CD4-positive, alpha-beta T cell (primary cell): Measurements from ENCODE around the gene OR5D13. TPM values are rescaled to one million over a fixed set of nuclear protein-coding genes. Genes with fewer than 3 reads are reported as not detected.

ENCODE experiments used
- ATAC-seq: fragments of 200-7000 bp; cut with Tn5 transposase; one replicate; pipeline ENCODE4 v1.10.0; 2022; ENCODE audit warnings: mild to moderate bottlenecking; ENCODE audit not compliant: poor library complexity
- CTCF ChIA-PET: fragments of 350-600 bp; sonication (Branson Sonifier 250); formaldehyde crosslinking; loops from one replicate; lab custom pipeline; 2021; ENCODE audit warnings: antibody characterized with exemption, inconsistent platforms; lab: Charles Lee
- POLR2A ChIA-PET: fragments of 350-600 bp; sonication (Branson Sonifier 250); formaldehyde crosslinking; loops from one replicate; lab custom pipeline; 2021; ENCODE audit warnings: antibody characterized with exemption, inconsistent platforms; lab: Charles Lee
- DNase-seq, 14 experiments: peaks; one replicate each; pipeline ENCODE4 v3.0.0-alpha.2; 2013 to 2020; ENCODE audit warnings: mixed read lengths in 2 of 14
- H3K27ac ChIP-seq, 2 donors: one replicate each; pipeline versions ENCODE4 v1.5.1 to v1.7.0; 2013; ENCODE audit warnings: low read length in 2 of 2, low read depth in 1 of 2, mild to moderate bottlenecking in 1 of 2
- H3K27me3 ChIP-seq, 2 experiments: 1 replicate in 1 of 2; 2 replicates in 1 of 2; pipeline versions ENCODE4 v1.6.1 to v1.7.0; 2013; ENCODE audit warnings: low read length in 2 of 2, control low read depth in 1 of 2, mild to moderate bottlenecking in 1 of 2, moderate library complexity in 1 of 2; ENCODE audit not compliant: insufficient read depth in 2 of 2, control insufficient read depth in 1 of 2
- H3K36me3 ChIP-seq: one replicate; pipeline ENCODE4 v1.6.1; 2013; ENCODE audit warnings: low read length, control low read depth; ENCODE audit not compliant: insufficient read depth
- H3K4me1 ChIP-seq: one replicate; pipeline ENCODE4 v1.6.1; 2013; ENCODE audit warnings: low read length, control low read depth; ENCODE audit not compliant: insufficient read depth
- H3K4me3 ChIP-seq: one replicate; pipeline ENCODE4 v1.5.1; 2013; ENCODE audit warnings: mild to moderate bottlenecking, low read length, moderate library complexity
- H3K9me3 ChIP-seq, 2 experiments: 1 replicate in 1 of 2; 2 replicates in 1 of 2; pipeline versions ENCODE4 v1.6.1 to v1.7.0; 2013; ENCODE audit warnings: low read length in 2 of 2, mild to moderate bottlenecking in 2 of 2, control low read depth in 1 of 2, moderate library complexity in 1 of 2; ENCODE audit not compliant: control insufficient read depth in 1 of 2, insufficient read depth in 1 of 2
- H3K27ac Mint-ChIP-seq: one replicate; pipeline ENCODE4 v1.8.0; 2020; ENCODE audit warnings: mixed read lengths
- H3K27me3 Mint-ChIP-seq: one replicate; pipeline ENCODE4 v1.8.0; 2021; ENCODE audit warnings: mixed read lengths
- H3K36me3 Mint-ChIP-seq: one replicate; pipeline ENCODE4 v1.8.0; 2021; ENCODE audit warnings: low read depth, mixed read lengths
- H3K4me1 Mint-ChIP-seq: one replicate; pipeline ENCODE4 v1.8.0; 2021; ENCODE audit warnings: low read depth, mixed read lengths
- H3K4me3 Mint-ChIP-seq: one replicate; pipeline ENCODE4 v1.8.0; 2020; ENCODE audit warnings: mild to moderate bottlenecking, mixed read lengths
- H3K9me3 Mint-ChIP-seq: one replicate; pipeline ENCODE4 v1.8.0; 2020; ENCODE audit warnings: mixed read lengths
- intact Hi-C, 2 experiments: fragments of 100-400 bp; cut with DNase I in 1 of 2; cut with micrococcal nuclease in 1 of 2; formaldehyde crosslinking; loops; one replicate each; pipeline versions ENCODE4 v1.15.1 to v1.9.0; 2023 to 2025; cut with DNase I, micrococcal nuclease
- total RNA-seq, 174 experiments: library from RNA in 2 of 174; stranded (reverse) in 2 of 174; gene quantifications; one replicate each; pipeline ENCODE4 v1.2.3 and lab custom pipeline; 2021 to 2026
- TF ChIP-seq, protein P1 (sequence below): fragments of 200-600 bp; IDR thresholded peaks from one replicate; pipeline ENCODE4 v1.8.0; 2022; ENCODE audit warnings: antibody characterized with exemption, mild to moderate bottlenecking

Gene OR5D13
- total RNA-seq, 2 experiments from 2014 or later = not detected

DNA sequence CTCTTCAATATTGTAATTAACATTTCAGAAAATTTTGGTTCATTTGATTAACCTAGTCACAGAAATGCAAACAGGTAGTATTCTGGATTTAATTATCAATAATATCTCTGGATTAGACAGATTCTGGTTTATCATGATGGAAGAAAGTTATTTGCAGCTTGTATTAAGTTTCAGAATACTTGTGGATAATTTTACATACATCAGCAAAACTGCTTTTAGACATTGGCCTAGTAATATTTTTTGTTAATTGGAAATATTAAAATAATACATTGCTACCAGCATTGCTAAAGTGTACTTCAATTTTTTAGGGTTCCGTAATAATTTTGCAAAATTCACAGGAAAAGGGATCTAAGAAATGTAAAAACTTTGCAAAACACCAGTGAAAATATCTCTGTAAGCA lies 18.4 kb downstream of the OR5D13 start:
- no peak overlapping the region for H3K4me3 ChIP-seq
- H3K27ac ChIP-seq = no peak overlapping the region
- CTCF ChIA-PET = no interaction called here
- H3K36me3 ChIP-seq = no peaks in the 10 kb centered on the region
- no peak for ATAC-seq
- H3K9me3 ChIP-seq = peaks cover 0 to 7% of the 10 kb centered on the region in 2 experiments
- H3K27me3 Mint-ChIP-seq = no peaks in the 10 kb centered on the region
- no peaks in the 10 kb centered on the region for H3K27me3 ChIP-seq
- H3K9me3 Mint-ChIP-seq = peaks cover 9% of the 10 kb centered on the region
- H3K36me3 Mint-ChIP-seq = no peaks in the 10 kb centered on the region
- no peak for DNase-seq
- no peak overlapping the region for H3K27ac Mint-ChIP-seq
- POLR2A ChIA-PET = no interaction called here
- TF ChIP-seq, protein P1, sequence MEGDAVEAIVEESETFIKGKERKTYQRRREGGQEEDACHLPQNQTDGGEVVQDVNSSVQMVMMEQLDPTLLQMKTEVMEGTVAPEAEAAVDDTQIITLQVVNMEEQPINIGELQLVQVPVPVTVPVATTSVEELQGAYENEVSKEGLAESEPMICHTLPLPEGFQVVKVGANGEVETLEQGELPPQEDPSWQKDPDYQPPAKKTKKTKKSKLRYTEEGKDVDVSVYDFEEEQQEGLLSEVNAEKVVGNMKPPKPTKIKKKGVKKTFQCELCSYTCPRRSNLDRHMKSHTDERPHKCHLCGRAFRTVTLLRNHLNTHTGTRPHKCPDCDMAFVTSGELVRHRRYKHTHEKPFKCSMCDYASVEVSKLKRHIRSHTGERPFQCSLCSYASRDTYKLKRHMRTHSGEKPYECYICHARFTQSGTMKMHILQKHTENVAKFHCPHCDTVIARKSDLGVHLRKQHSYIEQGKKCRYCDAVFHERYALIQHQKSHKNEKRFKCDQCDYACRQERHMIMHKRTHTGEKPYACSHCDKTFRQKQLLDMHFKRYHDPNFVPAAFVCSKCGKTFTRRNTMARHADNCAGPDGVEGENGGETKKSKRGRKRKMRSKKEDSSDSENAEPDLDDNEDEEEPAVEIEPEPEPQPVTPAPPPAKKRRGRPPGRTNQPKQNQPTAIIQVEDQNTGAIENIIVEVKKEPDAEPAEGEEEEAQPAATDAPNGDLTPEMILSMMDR = no peak
- no peak overlapping the region for H3K4me3 Mint-ChIP-seq
- H3K4me1 ChIP-seq = no peaks in the 10 kb centered on the region
- intact Hi-C loops = no loop called here
- no peaks in the 10 kb centered on the region for H3K4me1 Mint-ChIP-seq

DNA sequence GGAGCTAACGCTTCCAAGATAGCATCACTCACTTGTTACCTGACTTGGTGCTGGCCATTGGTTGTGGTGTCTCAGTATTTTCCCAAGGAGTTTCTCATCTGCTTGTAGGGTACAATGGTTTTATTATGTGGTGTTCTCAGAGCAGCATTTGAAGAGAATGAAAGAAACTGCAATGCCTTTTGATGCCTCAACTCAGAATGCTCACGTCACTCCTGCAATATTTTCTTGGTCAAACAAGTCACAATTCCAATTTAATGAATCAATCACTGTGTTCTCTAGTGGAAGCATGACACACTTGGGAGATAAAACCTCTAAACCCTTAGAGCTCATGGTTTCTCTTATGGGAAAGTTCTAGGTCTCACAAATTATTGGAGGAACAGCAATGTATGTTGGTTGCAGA lies 20.1 kb downstream of the OR5D13 start:
- H3K4me1 Mint-ChIP-seq = no peaks in the 10 kb centered on the region
- Histone ChIP-seq H3K36me3 (no peaks in the 10 kb centered on the region), H3K27ac (no peak overlapping the region), H3K27me3 (no peaks in the 10 kb centered on the region), H3K4me1 (no peaks in the 10 kb centered on the region), H3K4me3 (no peak overlapping the region), H3K9me3 (peaks cover 0 to 7% of the 10 kb centered on the region in 2 experiments)
- H3K36me3 Mint-ChIP-seq = no peaks in the 10 kb centered on the region
- TF ChIP-seq, protein P1 = no peak
- intact Hi-C loops = no loop called here
- peaks cover 7% of the 10 kb centered on the region for H3K9me3 Mint-ChIP-seq
- H3K4me3 Mint-ChIP-seq = no peak overlapping the region
- no peaks in the 10 kb centered on the region for H3K27me3 Mint-ChIP-seq
- ChIA-PET CTCF (no interaction called here), POLR2A (no interaction called here)
- ATAC-seq (no peak), DNase-seq (no peak)
- no peak overlapping the region for H3K27ac Mint-ChIP-seq

DNA sequence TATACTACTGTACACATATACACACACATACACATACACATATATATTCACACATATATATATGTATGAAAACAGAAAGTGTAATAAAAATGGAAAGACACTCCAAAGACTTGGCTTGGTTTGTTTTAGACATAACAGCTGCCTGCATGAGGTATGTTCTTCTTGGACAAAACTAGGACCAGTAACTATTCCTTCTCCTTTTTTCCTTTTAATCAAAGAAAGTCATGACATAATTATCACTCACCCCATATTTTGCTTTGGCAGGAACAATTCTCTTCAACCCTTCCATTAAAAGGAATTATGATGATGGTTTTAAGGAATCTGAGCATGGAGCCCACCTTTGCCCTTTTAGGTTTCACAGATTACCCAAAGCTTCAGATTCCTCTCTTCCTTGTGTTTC lies 22.0 kb downstream of the OR5D13 start, which contains the start of gene OR5D14:
Gene OR5D14 (plus strand): TSS at position 301 of the 400 bp plus-strand sequence. CDS start 0 bp downstream, at position 301.
- TF ChIP-seq, protein P1 = no peak
- H3K4me3 Mint-ChIP-seq = no peak within 1 kb of the TSS
- no peak within 1 kb of the TSS for H3K27ac Mint-ChIP-seq
- no peaks in the 10 kb centered on the region for H3K36me3 Mint-ChIP-seq
- no peaks in the 10 kb centered on the region for H3K4me1 ChIP-seq
- CTCF ChIA-PET = no interaction called here
- no peaks in the 10 kb centered on the region for H3K4me1 Mint-ChIP-seq
- no peak for DNase-seq
- POLR2A ChIA-PET = no interaction called here
- no peaks in the 10 kb centered on the region for H3K27me3 ChIP-seq
- H3K36me3 ChIP-seq = no peaks in the 10 kb centered on the region
- peaks cover 15% of the 10 kb centered on the region for H3K9me3 Mint-ChIP-seq
- intact Hi-C loops = no loop called here
- peaks cover 0 to 7% of the 10 kb centered on the region in 2 experiments for H3K9me3 ChIP-seq
- no peaks in the 10 kb centered on the region for H3K27me3 Mint-ChIP-seq
- no peak within 1 kb of the TSS for H3K27ac ChIP-seq
- ATAC-seq = no peak
- H3K4me3 ChIP-seq = no peak within 1 kb of the TSS
